ENCODE results near the gene TERB1.

Gene TERB1, protein sequence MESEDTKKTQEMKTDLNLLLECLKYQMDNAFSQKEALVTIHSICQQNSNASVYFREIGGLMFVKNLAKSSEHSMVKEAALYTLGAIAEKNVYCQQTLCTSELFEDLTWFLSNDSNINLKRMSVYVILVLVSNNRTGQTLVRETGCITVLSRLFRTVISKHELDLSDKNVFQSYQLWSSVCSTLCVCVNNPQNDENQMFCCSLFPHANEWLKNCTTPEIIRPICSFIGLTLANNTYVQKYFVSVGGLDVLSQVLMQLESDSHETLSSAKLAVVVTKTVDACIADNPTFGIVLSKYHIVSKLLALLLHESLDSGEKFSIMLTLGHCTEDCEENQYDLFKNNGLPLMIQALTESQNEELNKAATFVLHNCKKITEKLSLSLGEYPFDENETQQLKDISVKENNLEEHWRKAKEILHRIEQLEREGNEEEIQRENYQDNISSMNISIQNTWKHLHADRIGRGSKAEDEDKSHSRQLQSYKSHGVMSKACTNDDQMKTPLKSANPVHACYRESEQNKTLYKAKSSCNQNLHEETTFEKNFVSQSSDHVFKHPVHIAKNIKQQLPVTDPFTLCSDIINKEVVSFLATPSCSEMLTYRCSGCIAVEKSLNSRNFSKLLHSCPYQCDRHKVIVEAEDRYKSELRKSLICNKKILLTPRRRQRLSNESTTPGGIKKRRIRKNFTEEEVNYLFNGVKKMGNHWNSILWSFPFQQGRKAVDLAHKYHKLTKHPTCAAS

GRCh38 chr16:66801320-66802105 is at the start of gene TERB1:
Gene TERB1 (minus strand): TSS chr16:66801584. CDS start chr16:66796798, 4,786 bp downstream.
- DNase-seq = no peak

DNA sequence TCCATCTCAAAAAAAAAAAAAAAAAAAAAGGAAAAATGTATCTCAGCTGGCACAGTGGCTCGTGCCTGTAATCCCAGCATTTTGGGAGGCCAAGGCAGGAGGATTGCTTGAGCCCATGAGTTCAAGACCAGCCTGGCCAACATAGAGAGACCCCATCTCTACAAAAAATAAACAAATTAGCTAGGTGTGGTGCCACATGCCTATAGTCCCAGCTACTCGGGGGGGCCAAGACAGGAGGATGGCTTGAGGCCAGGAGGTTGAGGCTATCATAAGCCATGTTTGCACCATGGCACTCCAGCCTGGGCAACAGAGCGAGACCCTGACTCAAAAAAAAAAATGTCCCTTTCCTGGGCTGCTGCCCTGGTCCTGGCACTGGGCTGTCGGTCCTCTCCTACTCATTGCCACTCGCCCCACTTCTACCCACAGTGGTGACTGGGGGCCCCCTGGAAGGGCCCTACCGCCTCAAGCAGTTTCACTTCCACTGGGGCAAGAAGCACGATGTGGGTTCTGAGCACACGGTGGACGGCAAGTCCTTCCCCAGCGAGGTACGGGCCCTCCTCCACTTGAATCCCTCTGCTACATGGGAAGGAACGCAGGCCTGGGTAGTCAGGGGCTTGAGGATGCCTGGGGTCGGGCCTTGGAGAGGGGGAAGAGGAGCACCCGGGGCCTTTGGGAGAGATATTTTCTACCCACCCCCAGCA is 48.9 kb upstream of the TERB1 start:
- no peak for DNase-seq

DNA sequence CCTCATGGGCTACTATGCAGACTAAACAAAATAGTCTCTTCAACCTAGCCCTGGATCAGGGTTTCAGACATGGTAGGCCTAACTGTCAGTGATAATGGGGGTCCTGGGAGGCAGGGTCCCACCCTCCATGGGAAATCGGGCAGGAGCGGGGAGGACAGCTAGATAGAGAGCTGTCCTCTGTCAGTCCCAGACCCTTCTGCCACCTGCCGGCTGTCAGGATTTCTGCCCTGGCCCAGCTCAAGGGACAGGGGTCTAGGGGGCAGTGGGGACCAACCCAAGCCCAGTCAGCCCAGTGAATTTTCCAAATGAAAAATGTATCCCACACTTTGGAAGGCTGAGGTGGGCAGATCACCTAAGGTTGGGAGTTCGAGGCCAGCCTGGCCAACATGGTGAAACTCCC is 48.2 kb upstream of the TERB1 start:
- DNase-seq = no peak

DNA sequence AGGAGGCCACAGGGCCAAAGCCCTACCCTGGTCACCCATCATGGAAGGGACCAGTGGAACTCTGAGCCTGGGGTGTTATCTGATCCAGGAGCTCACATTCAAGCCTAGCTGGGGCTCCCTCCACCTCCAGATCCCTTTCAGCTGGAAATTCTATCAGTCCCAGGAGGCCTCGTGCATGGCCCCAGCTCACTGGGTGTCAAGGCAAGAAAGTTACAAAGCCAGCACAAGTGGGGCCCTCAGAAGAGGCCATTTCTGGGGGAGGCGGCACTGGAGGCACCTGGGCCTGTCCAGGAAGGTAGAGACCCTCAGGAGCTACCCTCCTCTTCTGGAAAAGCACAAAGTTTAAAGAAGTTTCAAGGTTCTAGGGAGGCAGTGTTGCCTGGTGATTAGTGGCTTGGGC is 47.6 kb upstream of the TERB1 start:
- DNase-seq = no peak

DNA sequence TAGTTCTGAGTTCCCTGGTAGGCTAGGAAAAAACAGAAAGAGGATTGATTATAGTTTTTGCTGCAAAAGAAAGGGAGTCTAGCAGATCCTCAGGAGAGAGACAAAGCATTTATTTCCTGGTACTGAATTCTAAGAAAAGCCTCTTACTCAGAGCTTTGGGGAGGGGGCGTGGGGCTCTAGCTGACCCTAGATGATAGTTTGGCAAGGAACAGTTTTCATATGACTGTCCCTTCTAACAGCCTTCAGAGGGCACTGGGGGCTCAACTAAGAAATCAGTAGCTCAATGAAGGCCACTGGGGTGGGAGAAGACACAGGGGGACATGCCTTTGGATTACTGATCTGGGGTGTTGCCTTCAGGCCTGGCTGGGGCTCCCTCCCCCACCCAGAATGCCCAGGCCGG is 46.8 kb upstream of the TERB1 start:
- DNase-seq = no peak

DNA sequence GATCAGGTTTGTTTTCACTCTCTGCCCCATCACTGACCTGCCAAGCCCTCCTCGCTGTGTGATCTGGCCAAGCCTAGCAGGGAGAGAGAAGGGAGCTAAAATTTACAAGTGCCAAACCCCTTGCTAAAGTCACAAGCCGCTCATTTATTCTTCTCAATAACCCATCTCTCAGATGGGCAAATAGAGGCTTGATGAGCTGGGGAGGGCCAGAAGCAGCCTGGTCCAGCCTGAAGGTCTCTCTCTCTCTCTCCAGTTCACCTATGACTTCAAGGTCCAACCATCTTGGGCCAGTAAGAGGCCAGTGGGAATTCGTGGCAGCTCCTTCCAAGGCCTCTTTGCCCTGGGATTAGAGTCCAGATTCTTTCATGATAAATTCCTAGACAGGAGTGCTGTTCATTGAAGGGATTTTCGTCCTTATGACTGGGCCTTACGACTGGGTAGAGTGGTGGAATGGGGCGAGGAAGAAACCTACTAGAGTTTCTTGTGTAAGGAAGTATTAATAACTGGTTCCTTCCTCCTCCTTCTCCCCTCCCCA is 46.2 kb upstream of the TERB1 start:
- no peak for DNase-seq

GRCh38 chr16:66846831-66847230 is 45.4 kb upstream of the TERB1 start:
- DNase-seq = no peak

DNA sequence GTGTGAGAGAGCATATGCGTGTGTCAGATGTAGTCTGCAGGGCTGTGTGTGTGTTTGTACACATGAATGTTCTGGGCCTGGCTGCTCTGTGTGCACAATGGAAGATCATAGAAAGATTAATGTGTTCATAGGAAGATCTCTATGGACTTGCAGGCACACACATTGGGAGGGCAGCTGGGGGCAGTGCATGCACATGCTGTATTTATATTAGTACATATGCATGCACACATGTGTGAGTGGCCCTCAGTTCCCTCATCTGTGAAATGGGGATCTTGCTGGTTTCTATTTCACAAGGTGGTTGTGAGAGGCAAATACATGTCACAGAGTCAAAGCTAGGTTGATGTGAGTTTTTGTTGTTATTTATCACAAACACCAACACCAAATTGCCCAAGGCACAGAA is 44.9 kb upstream of the TERB1 start:
- no peak for DNase-seq

DNA sequence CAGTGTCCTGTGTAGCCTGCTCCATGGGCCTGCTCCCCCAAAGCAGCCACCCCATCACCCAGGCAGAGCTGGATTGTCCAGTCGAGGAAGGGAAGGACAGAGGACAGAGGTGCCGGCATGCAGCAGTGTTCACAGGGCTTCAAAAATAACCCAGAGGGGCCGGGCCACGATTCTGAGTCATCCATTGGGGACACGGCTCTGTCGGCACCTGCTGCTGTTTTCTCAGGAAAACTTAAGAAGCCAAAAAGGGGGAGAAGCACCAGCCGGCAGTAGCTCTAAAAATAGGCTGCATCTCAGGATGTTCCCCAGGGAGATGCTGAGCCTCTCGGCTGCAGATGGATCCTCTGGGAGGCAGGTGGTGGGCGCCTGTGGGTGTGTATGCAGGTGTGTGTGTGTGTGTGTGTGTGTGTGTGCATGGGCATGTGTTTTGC is 44.4 kb upstream of the TERB1 start:
- DNase-seq = no peak

DNA sequence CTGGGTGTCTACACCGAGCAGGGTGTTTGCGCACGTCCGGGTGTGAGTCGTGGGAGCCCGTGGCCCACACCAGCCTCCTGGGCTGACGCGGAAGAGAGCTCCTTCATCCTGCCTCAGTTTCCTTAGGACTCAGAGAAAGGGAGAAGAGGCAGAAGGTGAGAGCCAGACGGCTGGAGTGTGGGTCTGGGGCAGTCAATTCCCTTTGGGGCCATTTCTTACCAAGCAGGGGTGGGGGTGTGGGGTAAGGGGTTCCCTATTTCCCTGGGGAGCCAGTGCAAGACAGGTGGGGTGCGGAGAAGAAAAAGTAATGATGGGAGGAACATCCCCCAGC is 43.7 kb upstream of the TERB1 start:
- DNase-seq = no peak

DNA sequence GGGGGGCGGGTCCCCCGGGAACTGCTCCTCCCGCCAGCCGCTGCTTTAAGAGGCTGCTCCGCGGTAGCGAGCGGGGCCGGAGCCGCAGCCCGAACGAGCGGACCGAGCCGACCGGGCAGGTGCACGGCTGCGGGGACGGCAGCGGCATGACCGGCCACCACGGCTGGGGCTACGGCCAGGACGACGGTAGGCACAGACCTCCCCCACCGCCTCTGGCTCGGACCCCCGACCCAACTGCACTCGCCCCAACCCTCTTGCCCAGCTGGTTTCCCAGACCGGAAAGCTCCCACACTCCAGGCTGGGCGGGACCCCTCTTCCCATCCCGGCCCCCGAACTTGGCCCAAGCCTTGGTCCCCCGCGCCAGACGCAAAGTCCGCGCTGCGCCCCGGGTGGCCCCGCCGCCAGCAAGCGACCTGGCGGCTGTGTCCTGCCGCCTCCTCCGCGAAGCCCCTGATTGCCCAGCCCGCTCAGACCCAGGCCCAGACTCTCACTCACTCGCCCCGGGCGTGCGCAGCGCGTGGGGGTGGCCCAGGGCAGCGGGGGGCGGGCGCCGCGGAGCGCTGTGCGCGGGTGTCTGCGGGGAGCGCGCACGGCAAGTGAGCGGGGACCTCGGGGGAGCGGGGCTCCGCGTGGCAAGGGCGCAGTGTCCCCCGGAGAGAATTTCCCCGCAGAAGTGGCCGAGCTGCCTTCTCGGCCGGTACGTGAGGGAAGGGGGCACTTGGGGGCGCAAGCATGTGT is 43.1 kb upstream of the TERB1 start, which contains the start of gene CA7:
TSS of gene CA7 (plus strand) at position 73 of the 738 bp plus-strand sequence. CDS start at position 147, 74 bp downstream.
- no peak for DNase-seq

- no peak for DNase-seq
Observed at GRCh38 chr16:66844009-66844341, 42.6 kb upstream of the TERB1 start.

GRCh38 chr16:66843191-66843590 is 41.8 kb upstream of the TERB1 start:
- DNase-seq = no peak

DNA sequence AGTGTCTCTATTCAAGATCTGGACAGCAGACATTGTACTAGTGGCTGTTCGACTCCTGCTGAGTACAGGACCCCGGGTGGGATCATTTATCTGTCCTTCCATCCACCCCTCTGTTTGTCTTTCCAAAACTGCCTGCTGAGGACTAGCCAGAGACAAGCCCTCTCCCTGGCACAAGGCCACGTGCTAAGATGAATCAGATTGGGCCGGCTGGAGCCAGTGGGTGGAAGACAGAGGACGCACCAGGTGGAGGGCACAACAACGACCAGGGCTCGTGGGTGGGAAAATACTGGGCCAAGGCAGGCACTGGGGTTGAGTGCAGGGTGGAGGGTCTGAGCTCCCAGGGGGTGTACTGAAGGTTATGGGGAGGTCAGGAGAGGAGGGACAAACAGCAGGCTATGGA is 41.4 kb upstream of the TERB1 start:
- DNase-seq = no peak

DNA sequence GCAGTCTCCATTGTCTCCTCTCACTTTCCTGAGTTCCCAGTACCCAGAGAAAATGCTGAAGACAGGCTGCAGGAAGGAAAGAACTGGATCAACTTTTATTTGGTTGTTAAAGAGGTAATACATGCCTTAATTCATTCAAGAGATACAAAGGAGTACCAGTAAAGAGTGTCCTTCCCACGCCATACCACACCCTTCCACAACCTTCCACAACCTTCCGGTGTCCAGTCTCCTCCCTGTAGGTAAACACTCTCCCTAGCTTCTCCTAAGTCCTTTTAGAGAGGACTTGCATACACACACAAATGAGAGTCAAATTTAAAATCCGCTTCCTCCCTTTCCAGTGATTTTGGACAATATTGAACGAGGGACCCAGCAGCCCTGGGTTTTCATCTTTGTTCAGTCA is 40.0 kb upstream of the TERB1 start:
- no peak for DNase-seq

- no peak for DNase-seq
Observed at GRCh38 chr16:66840883-66841282, 39.5 kb upstream of the TERB1 start.

DNA sequence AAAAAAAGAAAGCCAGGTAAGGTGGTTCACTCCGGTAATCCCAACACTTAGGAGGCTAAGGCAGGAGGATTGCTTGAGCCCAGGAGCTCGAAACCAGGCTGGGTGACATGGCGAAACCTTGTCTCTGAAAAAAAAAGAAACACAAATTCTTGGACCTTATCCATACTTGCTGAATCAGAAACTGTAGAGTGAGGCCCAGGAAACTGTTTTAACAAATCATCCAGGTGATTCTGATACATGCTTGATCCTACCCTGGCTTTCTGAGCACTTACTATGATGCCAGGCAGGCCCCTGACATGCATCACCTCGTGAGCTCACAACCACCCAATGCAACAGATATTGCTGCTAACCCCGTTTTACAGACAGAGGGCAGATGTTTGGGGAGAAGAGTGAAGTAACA is 33.4 kb upstream of the TERB1 start:
- DNase-seq = no peak

- no peak for DNase-seq
Observed at GRCh38 chr16:66832661-66833305, 31.4 kb upstream of the TERB1 start.

DNA sequence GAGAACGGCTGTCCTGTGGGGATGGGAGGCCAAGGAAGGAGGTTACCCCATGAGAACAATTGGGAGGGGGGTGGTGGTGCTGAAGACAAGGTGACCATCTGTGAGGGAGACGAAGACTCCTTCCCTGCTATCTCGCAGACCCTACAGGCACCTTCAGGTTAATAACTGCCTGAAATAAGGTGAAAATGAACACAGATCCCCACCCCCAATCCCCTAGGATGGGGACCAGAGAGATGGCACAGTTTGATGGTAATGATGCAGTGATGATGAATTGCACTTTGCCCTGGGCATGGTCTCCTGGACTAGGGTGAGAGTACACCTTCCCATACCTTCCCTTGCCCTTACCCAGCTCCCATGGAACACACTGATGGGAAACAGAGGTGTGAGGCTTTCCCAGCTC is 30.8 kb upstream of the TERB1 start:
- DNase-seq = no peak

DNA sequence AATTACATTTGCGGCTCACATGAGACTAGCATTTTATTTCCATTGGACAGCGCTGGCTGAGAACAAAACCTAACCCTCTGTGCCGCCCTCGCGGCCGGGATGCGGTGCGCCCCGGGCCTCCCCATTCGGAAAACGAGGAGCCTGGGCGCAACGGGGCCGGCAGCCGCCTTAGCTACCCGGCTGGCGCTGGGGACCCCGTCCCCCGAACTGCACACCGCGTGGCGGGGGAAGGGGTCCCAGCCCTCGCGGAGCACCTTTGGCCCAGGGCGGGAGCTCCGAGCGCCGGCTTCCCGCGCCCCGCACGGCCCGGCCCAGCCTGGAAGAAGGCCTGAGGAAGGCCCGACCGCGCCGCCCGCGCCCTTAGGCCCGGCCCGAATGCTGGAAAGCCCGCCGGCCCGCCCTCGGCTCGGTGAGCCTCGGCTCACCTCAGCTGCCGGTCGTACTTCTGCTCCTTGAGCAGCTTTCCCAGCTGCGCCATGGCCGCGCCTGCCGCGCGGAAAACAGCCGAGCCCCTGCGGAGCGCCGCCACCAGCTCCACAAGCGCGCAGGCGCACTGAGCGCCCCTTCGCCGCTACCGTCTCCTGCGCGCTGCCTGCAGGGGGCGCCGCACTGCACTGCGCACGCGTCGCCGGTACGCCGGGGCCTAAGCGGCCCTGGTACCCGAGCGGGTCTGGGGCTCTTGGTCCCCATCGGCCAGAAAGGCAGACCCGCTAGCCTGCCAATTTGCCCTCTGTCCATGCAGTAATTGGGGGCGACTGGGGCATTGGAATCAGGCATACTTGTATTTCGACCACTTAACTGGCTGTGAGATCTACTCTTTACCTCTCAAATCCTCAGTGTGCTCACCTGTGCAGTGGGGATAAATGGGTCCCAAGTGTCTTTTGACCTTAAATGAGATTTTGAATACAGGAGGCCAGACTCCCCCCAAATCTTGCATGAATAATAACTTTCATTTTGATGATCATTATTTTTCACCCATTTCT is 29.3 kb upstream of the TERB1 start, which contains the start of gene NAE1:
TSS of gene NAE1 (minus strand) at position 555 of the 983 bp plus-strand sequence. CDS start at position 478, 77 bp downstream.
- DNase-seq = no peak
